Stimulated activated CD8-positive, alpha-beta memory T cell treated with anti-CD3 and anti-CD28 coated beads, Interleukin-15, amount 100 ng/mL, for 48 hours (primary cell): Measurements from ENCODE around the gene SPI1.
"Not testable (repeated sequence)": the region's sequence is repeated elsewhere in the genome, so short reads cannot be mapped to it uniquely, and the experiment has no call there.

Source experiments
- DNase-seq, 2 donors: peaks; one replicate each; pipeline ENCODE4 v3.0.0-alpha.2; 2020; ENCODE audit warnings: low read depth in 2 of 2

Gene SPI1

DNA sequence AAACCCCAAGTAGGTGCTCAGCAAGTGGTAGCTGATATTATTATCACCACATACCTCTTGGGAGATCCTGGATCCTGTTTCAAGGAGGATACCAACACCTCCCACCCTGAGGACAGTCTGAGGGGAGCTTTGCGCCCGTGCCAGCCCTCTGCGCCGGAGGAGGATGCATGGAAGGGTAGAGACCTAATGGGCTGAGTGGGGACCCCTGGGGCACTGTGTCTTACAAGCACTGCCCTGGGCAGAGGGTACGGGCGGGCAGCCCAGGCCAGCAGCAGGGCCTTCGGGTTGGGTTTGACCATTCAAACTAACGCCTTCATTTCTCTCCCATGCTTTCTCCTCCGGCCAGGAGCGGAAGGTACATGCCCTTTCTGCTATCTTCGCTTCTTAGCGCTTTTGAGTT lies 52.1 kb downstream of the SPI1 start:
- no peak for DNase-seq

DNA sequence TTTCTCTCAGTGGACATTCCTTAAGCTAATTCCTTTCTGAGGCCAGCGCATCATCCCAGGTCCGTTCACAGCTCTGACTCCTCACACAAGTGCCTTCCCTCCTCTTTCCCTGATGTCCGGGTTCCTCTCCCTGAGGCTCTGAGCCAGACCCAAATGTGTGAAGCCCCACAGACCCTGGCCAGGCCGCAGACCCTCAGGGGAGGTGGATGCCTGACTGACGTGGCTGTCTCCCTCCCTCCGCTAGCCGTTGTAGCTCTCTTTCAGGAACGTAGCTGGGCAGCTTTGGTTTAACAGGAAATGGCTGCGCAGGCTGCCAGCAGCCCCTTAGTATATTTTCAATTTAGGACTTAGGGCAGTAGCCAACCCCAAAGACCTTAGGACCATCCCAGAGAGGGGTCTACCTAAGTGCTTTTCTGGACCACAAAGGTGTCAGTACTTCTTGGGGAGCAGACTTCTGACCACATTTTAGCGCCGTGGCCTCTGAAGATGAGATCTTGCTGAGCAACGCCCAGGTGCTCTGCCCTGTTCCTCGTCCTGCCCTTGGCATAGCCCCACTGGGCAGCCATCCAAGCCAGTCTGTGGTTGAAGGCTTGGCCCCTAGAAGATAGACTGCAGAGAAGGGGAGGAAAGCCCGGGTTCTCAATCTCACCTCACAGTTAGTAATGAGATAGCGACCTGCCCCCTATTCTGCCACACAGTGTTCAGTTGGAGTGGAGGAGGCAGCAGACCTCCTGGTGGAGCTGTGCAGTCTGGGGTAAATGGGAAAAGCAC lies 52.9 kb downstream of the SPI1 start:
- DNase-seq: no peak

- no peak for DNase-seq
Observed at GRCh38 chr11:47324520-47324919, 53.8 kb downstream of the SPI1 start.

- DNase-seq: no peak
Observed at GRCh38 chr11:47318166-47318565, 60.2 kb downstream of the SPI1 start.

DNA sequence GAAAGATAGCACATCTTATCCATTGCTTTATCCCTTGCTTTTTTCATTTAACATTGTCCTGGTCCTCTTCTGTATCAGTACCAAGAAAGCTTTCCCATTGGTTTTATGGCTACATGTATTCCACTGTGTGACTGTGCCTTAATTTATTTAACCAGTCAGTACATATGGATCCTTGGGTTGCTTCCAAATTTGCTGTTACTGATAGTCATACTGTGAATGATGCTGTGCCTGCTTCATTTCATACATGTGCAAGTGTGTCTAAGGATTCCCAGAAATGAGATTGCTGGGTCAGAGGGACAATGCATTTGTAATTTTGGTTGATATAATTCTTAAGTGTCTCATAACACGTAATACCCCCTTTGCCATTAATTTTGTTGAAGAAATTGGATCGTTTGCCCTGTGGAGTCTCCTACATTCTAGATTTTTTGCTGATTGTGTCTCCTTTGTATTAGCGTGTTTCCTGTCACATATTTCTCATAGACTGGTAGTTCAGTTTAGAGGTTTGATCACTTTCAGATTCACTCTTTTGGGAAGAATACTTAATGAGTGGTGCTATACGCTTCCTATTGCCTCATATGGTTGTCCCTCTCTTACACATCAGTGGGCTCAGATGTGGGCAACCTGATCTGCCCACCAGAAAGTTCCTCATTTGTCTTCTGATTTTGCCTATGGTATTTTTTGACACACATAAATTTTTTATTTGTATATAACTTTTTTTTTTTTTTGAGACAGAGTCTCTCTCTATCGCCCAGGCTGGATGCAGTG lies 61.1 kb downstream of the SPI1 start:
- DNase-seq: no peak

GRCh38 chr11:47316501-47316900 lies 61.8 kb downstream of the SPI1 start:
- not testable (repeated sequence) for DNase-seq

GRCh38 chr11:47314992-47315391 lies 63.4 kb downstream of the SPI1 start:
- DNase-seq: no peak

GRCh38 chr11:47308050-47308823 lies 70.1 kb downstream of the SPI1 start:
- DNase-seq: no peak

GRCh38 chr11:47306484-47306844 lies 71.9 kb downstream of the SPI1 start:
- DNase-seq: no peak

- no peak for DNase-seq
Observed at GRCh38 chr11:47305734-47306483, 72.4 kb downstream of the SPI1 start.
